Activated T-helper 2 cell treated with anti-CD3 and anti-CD28 coated beads, Interferon-gamma antibody, Interleukin-2, Interleukin-4, amounts not matched to agents 10 μg/mL and 5 μg/mL and 100 μg/mL, durations not matched to agents 14 hours and 24 hours and 36 hours (primary cell): ENCODE results near the gene CHTOP. TPM values are rescaled to one million over a fixed set of nuclear protein-coding genes. Genes with fewer than 3 reads are reported as not detected.

Source experiments
- DNase-seq: peaks from one replicate; pipeline ENCODE4 v3.0.0; 2021; ENCODE audit warnings: low spot score
- H3K27ac Mint-ChIP-seq: one replicate; pipeline ENCODE4 v1.8.0; 2021; ENCODE audit warnings: mixed read lengths
- H3K27me3 Mint-ChIP-seq: one replicate; pipeline ENCODE4 v1.8.0; 2021; ENCODE audit warnings: low read depth, mixed read lengths
- H3K36me3 Mint-ChIP-seq: one replicate; pipeline ENCODE4 v1.8.0; 2021; ENCODE audit warnings: low read depth, mixed read lengths
- H3K4me1 Mint-ChIP-seq: one replicate; pipeline ENCODE4 v1.8.0; 2021; ENCODE audit warnings: low read depth, mixed read lengths
- H3K4me3 Mint-ChIP-seq: one replicate; pipeline ENCODE4 v1.8.0; 2021; ENCODE audit warnings: low read depth, mild to moderate bottlenecking, moderate library complexity, mixed read lengths
- H3K9me3 Mint-ChIP-seq: one replicate; pipeline ENCODE4 v1.8.0; 2021; ENCODE audit warnings: mixed read lengths
- intact Hi-C: fragments of 100-400 bp; cut with micrococcal nuclease; formaldehyde crosslinking; loops from one replicate; pipeline ENCODE4 v1.15.1; 2023
- total RNA-seq: library from RNA; stranded (reverse); gene quantifications from 2 replicates; pipeline ENCODE4 v1.2.3, GENCODE V29; 2022

The CHTOP gene
- total RNA-seq, 1 donor from 2014 or later: 98.7 TPM

DNA sequence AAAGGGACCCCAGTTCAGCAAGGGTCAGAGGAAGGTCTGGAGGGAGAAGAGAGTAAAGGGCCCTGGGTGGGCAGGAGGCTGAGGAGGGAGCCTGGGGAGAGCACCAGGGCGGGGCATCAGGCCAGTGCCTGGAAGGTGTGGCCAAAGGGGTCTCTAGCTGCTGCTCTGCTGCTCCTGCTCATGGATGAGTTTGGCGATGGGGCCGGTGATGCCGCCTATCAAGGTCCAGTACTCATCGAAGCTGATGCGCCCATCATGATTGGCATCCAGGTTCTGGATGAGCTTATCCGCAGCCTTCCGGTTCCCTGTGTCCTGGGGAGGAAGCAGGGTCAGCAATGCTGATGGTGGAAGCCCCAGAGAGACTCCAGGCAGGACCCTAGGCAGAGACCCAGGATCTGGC, 26.5 kb upstream of the CHTOP start:
- Mint-ChIP-seq H3K27me3 (peaks cover 4% of the 10 kb centered on the region), H3K4me3 (no peak overlapping the region), H3K4me1 (peaks cover 5% of the 10 kb centered on the region), H3K9me3 (no peaks in the 10 kb centered on the region), H3K36me3 (no peaks in the 10 kb centered on the region), H3K27ac (no peak overlapping the region)
- DNase-seq: no peak
- intact Hi-C loops: no loop called here

DNA sequence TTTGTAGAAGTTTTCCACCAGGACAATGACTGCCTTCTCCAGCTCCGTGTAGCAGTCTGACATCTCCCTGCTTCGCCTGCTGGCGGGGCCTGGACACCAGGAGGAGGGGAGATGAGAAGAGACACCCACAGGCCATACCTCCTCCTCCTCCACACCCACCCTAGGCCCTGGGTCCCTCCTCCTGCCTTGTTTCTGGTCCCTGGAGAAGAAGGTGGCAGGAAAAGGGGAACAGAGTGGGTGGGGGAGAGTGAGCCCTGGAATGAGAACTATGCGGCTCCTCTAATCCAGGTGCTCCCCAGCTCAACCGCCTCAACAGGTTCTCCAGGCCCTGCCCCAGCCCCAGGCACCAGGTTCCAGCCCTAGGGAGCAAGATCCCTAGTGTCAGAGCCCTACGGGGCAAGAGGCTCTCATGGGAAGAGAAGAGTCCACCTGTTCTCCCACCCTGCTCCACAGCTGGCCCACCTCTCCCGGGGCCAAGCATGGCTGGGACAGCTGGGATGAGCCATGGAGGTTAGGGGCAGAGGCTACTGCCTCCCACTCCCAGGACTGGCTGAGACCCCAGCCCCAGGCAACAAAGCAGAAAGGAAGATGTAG, 25.7 kb upstream of the CHTOP start:
- Mint-ChIP-seq H3K27me3 (peaks cover 4% of the 10 kb centered on the region), H3K4me1 (no peaks in the 10 kb centered on the region), H3K27ac (no peak overlapping the region), H3K36me3 (no peaks in the 10 kb centered on the region), H3K9me3 (no peaks in the 10 kb centered on the region), H3K4me3 (no peak overlapping the region)
- no peak for DNase-seq
- intact Hi-C loops: no loop called here

DNA sequence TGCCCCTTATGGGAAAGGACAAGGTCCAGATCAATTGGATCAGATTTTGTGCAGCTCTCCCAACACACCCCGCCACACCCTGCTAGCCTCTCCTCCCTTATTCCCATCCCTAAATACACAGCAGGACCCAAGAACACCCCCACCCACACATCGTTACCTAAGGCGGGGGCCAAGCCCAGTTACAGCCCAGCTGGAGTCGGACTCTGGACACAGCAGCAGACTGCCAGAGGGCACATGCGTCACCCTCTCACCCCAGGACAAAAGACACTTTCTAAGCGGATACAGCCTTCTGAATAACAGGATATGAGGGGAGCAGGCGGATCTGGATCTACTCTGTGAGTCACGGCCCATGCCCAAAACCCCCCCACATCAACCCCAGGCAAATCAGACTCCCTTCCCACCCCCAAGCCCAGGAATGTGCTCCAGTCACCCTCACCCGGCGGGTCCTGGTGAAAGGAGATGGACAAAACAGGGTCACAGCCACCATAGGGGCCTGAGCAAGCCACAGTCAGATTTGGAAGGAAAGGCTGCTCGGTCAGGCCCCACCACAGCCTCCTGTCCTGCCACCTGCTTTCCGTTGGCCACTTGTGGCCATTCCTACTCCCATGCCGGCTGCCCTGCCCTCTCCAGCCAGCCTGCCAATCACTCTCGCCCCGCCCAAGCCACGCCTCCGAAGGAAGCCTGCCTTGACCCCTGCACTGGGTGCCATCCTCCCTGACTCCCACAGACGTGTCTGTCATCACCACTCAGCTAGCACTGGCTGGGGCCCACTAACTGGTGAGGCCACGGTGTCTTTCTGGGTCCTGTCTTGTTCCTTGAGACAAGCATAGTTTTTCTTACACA, 24.9 kb upstream of the CHTOP start:
- no peaks in the 10 kb centered on the region for H3K9me3 Mint-ChIP-seq
- intact Hi-C loops: no loop called here
- H3K36me3 Mint-ChIP-seq: no peaks in the 10 kb centered on the region
- H3K27ac Mint-ChIP-seq: no peak overlapping the region
- H3K4me1 Mint-ChIP-seq: no peaks in the 10 kb centered on the region
- DNase-seq: no peak
- peaks cover 4% of the 10 kb centered on the region for H3K27me3 Mint-ChIP-seq
- H3K4me3 Mint-ChIP-seq: no peak overlapping the region

DNA sequence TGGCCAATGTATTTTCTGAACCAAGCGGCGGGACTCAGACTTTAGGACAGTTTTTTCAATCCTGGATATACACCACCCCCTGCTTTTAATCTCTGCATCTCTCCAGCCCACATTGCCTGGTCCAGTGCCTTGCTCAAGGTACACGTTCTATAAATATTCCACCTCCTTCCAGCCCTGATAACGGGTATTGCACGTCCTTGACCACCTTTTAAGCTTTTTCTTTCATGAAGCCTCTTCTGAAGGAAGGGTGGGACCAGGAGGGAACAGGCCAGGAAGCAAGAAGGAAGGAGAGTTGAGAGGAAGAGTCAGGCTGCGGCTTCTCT, 24.3 kb upstream of the CHTOP start:
- no peak for DNase-seq
- H3K27me3 Mint-ChIP-seq: peaks cover 4% of the 10 kb centered on the region
- H3K36me3 Mint-ChIP-seq: no peaks in the 10 kb centered on the region
- H3K27ac Mint-ChIP-seq: no peak overlapping the region
- H3K4me1 Mint-ChIP-seq: no peaks in the 10 kb centered on the region
- intact Hi-C loops: no loop called here
- no peaks in the 10 kb centered on the region for H3K9me3 Mint-ChIP-seq
- no peak overlapping the region for H3K4me3 Mint-ChIP-seq

DNA sequence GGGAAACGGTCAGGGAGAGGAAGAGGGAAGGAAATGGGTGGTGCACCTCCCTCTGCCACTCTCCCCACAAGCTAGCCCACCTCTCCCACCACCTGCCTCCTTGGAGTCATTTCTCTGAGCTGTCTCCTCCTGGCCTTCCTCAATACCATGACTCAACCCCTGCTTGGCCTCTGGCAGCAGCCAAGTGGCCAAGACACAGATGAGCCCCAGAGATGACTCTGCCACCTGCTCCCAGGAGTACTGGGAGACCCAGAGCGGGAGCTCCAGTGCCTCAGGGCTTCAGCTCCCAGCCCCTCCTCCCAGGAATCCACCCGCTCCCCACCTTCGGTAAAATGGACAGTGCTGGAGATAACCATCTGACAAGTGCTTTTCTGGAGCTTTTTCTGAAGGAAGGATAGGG, 23.5 kb upstream of the CHTOP start:
- Mint-ChIP-seq H3K4me1 (no peaks in the 10 kb centered on the region), H3K4me3 (no peak overlapping the region), H3K27me3 (no peaks in the 10 kb centered on the region), H3K27ac (no peak overlapping the region), H3K36me3 (no peaks in the 10 kb centered on the region), H3K9me3 (no peaks in the 10 kb centered on the region)
- DNase-seq: no peak
- intact Hi-C loops: no loop called here

DNA sequence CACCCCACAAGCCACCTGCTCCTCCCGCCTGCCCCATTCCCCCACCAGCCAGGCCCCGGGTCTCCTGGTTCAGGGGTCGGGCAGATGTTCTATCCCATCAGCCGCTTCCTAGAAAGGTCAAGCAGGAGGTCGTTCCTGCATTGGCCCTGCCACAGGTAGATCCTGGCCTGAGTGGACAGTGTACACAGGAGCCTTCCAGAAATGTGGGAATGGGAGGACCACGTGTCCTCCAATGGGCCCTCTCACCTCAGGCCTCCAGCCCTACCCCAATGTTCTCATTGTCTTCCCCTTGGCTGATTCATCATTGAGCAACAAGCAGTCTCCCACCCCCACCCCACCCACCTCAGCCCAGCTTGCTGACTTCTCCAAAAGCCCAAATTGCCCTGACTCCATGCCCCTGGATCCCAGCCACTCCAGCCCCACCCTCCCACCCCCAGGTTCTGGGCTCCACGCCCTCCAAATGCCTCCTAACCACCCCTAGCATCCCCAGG, 23.0 kb upstream of the CHTOP start:
- Mint-ChIP-seq H3K9me3 (no peaks in the 10 kb centered on the region), H3K4me1 (no peaks in the 10 kb centered on the region), H3K4me3 (no peak overlapping the region), H3K36me3 (no peaks in the 10 kb centered on the region), H3K27ac (no peak overlapping the region), H3K27me3 (no peaks in the 10 kb centered on the region)
- DNase-seq: no peak
- intact Hi-C loops: no loop called here

DNA sequence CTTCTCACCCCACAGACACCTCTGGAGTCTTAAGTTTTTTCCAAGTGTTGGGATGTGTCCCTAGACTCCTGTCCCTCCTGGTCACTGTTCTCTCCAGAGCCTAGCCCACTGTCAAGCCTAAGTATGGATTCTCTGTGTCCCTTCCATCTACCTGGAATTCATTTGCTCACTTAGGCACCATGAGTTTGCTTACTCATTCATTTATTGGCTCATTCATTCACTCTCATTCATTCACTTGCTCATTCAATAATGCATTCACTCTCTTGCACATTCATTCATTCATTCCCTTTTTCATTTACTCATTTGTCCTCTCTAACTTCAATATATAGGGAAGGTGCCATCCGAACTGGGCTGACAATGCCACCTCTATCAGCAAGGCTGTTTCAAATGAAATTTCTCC, 22.5 kb upstream of the CHTOP start:
- Mint-ChIP-seq H3K4me3 (no peak overlapping the region), H3K27me3 (no peaks in the 10 kb centered on the region), H3K27ac (no peak overlapping the region), H3K4me1 (no peaks in the 10 kb centered on the region), H3K36me3 (no peaks in the 10 kb centered on the region), H3K9me3 (no peaks in the 10 kb centered on the region)
- no peak for DNase-seq
- intact Hi-C loops: no loop called here

DNA sequence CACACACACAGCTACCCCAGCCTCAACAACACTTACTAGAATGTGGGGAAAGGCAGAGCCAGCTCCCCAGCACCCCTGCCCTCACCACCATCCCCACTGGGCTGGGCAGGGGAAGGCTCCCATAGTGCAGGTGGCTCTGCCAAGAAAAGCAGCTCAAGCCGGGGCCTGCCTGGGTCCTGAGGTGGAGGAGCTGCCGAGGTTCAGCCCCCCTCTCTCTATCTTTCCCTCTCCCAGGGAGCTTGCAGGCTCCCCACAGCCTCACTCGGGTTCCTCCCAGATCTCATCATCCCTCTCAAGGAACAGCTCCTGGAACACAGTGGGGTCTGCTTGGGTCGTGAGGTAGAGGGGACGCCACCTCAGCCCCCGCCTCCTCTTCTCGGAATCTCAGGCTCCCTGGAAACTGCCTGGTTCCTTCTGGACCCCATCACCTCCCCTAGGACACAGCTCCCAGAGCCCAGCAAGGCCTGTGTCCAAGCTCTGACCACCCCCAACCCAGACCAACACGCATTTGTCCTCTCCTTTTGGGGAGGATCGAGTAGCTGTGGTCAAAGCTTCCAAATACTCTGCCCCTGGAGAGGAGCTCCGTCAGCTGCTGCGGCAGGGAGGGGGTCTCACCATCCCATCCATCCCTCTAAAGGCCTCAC, 21.6 kb upstream of the CHTOP start:
- H3K27me3 Mint-ChIP-seq: no peaks in the 10 kb centered on the region
- DNase-seq: no peak
- no peaks in the 10 kb centered on the region for H3K9me3 Mint-ChIP-seq
- intact Hi-C loops: no loop called here
- H3K4me1 Mint-ChIP-seq: no peaks in the 10 kb centered on the region
- H3K36me3 Mint-ChIP-seq: no peaks in the 10 kb centered on the region
- H3K4me3 Mint-ChIP-seq: no peak overlapping the region
- H3K27ac Mint-ChIP-seq: no peak overlapping the region

DNA sequence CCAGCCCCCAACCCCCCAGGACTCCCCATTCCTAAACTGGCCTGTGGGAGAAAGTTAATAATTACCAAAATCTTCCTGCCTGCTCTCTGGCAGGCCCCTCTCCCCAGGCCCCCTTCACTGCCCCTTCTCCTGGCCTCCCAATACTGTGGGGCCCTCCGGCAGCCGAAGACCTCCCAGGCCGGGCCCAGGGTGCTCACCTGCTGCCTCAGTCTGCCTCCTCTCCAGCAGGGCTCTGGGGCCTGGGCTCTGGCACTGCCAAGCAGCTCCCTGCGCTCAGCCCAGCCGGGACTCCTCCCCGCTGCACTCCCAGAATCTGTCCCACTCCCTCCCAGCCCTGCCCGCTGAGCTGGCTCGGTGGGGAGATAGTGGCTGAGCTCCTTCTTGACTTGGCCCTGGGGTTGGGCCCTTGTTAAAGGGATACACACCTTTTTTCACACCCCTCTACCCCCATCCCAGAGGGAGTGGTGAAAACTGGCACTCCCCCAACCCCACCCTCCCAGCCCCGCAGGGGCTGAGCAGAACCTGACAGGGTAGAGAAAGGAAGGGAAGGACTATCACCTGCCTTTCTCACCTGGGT, 21.0 kb upstream of the CHTOP start, which contains the start of gene S100A16:
S100A16 (minus strand) TSS at position 383 of the 577 bp plus-strand sequence. CDS start 4,986 bp downstream, outside the sequence.
- Mint-ChIP-seq H3K36me3 (no peaks in the 10 kb centered on the region), H3K27me3 (no peaks in the 10 kb centered on the region), H3K27ac (no peak within 1 kb of the TSS), H3K4me1 (peaks cover 2% of the 10 kb centered on the region), H3K9me3 (no peaks in the 10 kb centered on the region), H3K4me3 (no peak within 1 kb of the TSS)
- intact Hi-C loops: no loop called here
- no peak for DNase-seq

DNA sequence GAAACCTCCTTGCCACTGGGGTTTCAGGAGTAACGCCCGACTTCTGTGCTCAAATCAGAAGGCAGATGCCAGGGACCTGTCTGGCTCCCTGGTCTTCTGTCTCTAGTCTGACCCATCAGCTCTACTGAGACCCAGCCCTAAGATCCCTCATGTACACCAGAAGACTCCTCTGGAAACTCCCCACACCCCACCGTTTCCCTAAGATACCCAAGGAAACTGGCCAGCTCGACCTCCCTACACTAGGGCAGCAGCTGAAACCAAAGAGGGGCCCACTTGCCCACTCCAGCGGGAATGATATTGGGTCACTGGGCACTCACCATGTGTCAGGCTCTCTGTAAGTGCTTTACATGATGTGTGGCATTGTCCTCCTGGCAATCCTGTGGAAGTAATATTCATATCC, 20.5 kb upstream of the CHTOP start:
- Mint-ChIP-seq H3K27me3 (no peaks in the 10 kb centered on the region), H3K36me3 (no peaks in the 10 kb centered on the region), H3K9me3 (no peaks in the 10 kb centered on the region), H3K4me1 (peaks cover 4% of the 10 kb centered on the region), H3K4me3 (no peak overlapping the region), H3K27ac (no peak overlapping the region)
- intact Hi-C loops: no loop called here
- DNase-seq: no peak

DNA sequence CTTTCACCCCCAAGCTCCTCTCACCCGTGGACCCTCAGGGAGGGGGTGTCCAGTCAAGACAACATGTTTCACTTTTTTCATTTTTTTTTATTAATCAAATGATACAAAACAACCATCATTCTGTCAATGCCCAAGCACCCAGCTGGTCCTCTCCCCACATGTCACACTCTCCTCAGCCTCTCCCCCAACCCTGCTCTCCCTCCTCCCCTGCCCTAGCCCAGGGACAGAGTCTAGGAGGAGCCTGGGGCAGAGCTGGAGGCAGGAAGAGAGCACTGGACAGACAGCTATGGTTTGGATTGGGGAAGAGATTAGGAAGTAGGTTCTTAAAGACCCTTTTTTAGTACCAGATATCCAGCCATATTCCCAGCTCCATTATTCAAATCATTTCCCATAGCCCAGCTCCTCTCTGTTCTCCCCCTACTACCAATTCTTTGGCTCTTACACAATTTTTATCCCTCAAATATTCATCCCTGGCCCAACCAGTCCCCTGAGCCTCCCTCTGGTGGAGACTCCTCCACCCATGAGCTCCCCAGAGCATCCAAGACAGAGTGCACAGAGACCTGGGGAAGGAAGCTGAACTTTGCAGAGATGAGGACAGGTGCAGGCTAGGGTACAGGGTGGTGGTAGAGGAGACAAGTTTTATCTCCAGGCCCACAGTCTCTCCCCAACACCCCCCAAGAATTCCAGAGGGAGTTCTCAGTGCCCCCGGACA, 19.5 kb upstream of the CHTOP start:
- H3K4me1 Mint-ChIP-seq: peaks cover 4% of the 10 kb centered on the region
- H3K27me3 Mint-ChIP-seq: no peaks in the 10 kb centered on the region
- intact Hi-C loops: no loop called here
- no peaks in the 10 kb centered on the region for H3K9me3 Mint-ChIP-seq
- no peak overlapping the region for H3K27ac Mint-ChIP-seq
- no peak overlapping the region for H3K4me3 Mint-ChIP-seq
- DNase-seq: no peak
- no peaks in the 10 kb centered on the region for H3K36me3 Mint-ChIP-seq

DNA sequence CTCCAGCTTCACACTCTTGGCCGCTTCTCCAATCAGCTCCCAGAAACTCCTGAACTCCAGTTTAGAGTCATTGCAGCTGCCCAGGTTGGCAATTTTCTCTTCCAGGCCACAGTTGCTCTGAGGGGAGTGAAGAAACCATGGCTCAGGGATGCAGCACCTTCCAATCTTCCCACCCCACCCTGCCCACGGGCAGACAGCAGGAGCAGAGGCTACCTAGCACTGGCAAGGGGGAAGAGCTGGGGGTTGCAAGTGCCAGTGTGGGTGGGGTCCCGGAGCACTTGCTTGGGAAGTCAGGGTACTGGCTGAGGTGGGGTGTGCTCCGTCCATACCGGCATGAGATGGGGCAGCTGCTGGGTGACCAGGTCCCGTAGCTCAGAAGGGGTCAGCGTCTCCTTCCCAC, 19.0 kb upstream of the CHTOP start:
- intact Hi-C loops: no loop called here
- peaks cover 4% of the 10 kb centered on the region for H3K4me1 Mint-ChIP-seq

More for the DNA sequence above, 19.0 kb upstream of the CHTOP start:
- no peak for DNase-seq
- no peaks in the 10 kb centered on the region for H3K27me3 Mint-ChIP-seq
- no peak overlapping the region for H3K4me3 Mint-ChIP-seq
- no peaks in the 10 kb centered on the region for H3K9me3 Mint-ChIP-seq
- H3K36me3 Mint-ChIP-seq: no peaks in the 10 kb centered on the region
- H3K27ac Mint-ChIP-seq: no peak overlapping the region
